ENCODE results near the gene NFKBIB. TPM values are rescaled to one million over a fixed set of nuclear protein-coding genes. Genes with fewer than 3 reads are reported as not detected.

NFKBIB gene
- total and polyA plus RNA-seq, 7 donors = 13.8 to 63.9 (median 20.2) TPM

DNA sequence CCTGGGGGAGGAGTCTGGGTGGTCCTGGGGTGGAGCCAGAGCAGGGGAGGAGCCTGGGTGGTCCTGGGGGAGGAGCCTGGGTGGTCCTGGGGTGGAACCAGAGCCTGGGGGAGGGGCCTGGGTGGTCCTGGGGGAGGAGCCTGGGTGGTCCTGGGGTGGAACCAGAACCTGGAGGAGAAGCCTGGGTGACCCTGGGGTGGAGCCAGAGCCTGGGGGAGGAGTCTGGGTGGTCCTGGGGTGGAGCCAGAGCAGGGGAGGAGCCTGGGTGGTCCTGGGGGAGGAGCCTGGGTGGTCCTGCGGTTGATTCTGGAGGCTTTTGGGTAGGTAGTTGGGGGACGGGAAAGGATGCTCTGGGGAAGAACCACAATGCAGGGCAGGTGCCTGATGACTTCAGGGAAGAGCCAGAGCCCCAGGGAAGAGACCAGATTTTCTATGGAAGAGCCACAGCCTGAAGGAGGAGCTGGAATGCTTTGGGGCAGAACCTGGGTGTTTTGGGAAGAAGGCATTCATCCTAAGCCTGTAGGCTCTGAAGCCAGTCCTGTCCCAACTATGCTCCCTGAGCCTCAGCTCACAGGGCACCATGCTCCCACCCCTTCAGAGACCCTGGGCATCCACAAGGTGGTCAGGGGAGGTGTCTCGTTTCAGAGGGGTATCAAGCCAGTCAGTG, 45.9 kb downstream of the NFKBIB start:
- H3K4me3 ChIP-seq = no peak overlapping the region
- DNase-seq = no peak
- 64 to 85% methylated on average over 3 of the region's 3 CpGs for WGBS, 2 donors

DNA sequence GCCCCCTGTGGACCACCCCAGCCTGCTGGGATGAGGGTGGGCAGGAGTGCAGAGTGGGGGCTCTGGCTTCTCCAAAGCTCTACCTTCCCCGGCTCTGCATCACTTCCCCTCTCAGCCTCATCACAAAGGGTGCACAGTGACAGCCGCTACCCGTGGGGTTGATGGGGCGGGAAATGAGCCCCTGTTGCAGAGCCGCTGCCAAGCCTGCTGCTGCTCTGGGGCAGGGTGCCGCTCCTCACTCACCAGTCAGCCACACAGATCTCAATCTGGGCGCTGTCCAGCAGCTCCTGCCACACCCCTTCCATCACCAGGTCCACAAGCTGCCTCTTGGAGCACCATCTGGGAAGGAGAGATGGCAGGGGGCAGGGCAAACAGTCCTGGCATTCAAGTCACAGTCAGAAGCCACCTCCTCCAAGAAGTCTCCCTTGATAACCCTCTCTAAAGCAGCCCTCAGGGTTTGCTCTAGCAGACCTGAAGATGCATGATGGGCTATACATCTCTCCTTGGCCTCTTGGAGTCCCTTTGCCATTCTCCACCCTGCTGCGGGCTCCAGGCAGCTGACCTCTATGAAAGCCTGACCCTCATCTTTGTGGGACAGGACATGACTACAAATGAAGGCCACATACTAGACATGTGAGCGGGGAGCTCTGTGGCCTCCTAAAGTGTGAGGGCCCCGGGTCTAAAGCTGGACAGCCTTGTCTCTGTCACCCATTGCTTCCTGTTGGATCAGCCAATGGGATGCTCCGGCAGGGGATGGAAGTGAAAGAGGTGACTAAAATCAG, 46.7 kb downstream of the NFKBIB start:
- TF ChIP-seq EP300 (IDR thresholded peaks at IDR 0.05) = no peak
- TF ChIP-seq, protein P1, sequence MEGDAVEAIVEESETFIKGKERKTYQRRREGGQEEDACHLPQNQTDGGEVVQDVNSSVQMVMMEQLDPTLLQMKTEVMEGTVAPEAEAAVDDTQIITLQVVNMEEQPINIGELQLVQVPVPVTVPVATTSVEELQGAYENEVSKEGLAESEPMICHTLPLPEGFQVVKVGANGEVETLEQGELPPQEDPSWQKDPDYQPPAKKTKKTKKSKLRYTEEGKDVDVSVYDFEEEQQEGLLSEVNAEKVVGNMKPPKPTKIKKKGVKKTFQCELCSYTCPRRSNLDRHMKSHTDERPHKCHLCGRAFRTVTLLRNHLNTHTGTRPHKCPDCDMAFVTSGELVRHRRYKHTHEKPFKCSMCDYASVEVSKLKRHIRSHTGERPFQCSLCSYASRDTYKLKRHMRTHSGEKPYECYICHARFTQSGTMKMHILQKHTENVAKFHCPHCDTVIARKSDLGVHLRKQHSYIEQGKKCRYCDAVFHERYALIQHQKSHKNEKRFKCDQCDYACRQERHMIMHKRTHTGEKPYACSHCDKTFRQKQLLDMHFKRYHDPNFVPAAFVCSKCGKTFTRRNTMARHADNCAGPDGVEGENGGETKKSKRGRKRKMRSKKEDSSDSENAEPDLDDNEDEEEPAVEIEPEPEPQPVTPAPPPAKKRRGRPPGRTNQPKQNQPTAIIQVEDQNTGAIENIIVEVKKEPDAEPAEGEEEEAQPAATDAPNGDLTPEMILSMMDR (IDR thresholded peaks at IDR 0.05) = no peak
- no peak for TF ChIP-seq POLR2A (IDR thresholded peaks at IDR 0.05)
- TF ChIP-seq POLR2AphosphoS5 (IDR thresholded peaks at IDR 0.05) = no peak
- Histone ChIP-seq H3K36me3 (peaks cover 0 to 23% (median 3%) of the 10 kb centered on the region in 4 donors), H3K4me1 (peaks cover 0 to 11% (median 10%) of the 10 kb centered on the region in 4 donors), H3K27ac (no peak overlapping the region), H3K9me3 (no peaks in the 10 kb centered on the region), H3K4me3 (no peak overlapping the region), H3K27me3 (no peaks in the 10 kb centered on the region)
- DNase-seq = no peak
- WGBS, 2 donors = 54 to 86% methylated on average over 11 of the region's 11 CpGs
- intact Hi-C loops (cut with DNase I) = no loop called here

More for the DNA sequence above, 45.9 kb downstream of the NFKBIB start:
- no peaks in the 10 kb centered on the region for H3K9me3 ChIP-seq
- TF ChIP-seq, protein P1 (IDR thresholded peaks at IDR 0.05) = no peak
- no peak for TF ChIP-seq POLR2A (IDR thresholded peaks at IDR 0.05)
- TF ChIP-seq EP300 (IDR thresholded peaks at IDR 0.05) = no peak
- TF ChIP-seq POLR2AphosphoS5 (IDR thresholded peaks at IDR 0.05) = no peak
- no peaks in the 10 kb centered on the region for H3K27me3 ChIP-seq
- H3K4me1 ChIP-seq = peaks cover 0 to 11% (median 10%) of the 10 kb centered on the region in 4 donors
- H3K27ac ChIP-seq = no peak overlapping the region
- intact Hi-C loops (cut with DNase I) = no loop called here
- H3K36me3 ChIP-seq = peaks cover 0 to 23% (median 3%) of the 10 kb centered on the region in 4 donors

DNA sequence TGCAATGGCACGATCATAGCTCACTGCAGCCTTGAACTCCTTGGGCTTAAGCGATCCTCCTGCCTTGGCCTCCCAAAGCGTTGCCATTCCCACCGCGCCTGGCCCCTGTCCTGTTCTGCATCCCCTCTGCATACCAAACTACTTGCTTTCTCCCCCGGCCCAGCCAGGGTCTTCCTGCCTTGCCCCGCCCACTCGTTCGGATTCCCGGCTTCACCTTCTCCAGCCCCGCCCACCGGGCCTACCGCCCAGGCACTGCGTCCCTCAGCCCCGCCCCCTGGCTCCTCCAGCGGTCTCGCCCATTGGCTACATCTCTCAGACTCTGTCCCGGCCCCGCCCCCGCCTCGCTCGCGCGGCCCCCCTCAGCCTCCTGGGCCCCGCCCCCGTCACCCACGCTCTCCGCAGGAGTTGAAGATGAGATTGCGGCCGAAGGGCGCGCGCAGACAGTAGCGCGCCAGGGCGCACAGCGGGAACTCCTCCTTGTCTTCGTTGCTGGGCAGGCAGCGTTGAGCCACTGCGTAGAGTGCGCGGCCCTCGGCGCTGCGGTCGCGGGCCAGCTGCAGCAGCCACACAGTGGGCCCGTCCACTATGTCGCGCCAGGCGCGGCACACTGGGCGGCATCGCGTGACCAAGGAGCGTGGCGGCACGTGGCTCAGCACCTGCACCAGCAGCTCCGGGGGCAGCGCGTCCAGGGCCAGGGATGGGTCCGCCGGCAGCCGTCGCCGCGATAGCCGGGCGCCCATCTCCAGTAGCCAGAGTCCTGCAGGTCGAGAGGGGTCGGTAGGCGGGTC, 50.0 kb downstream of the NFKBIB start:
- intact Hi-C loops (cut with DNase I) = no loop called here
- peak; percentile 90 for DNase-seq
- peaks cover 0 to 11% (median 10%) of the 10 kb centered on the region in 4 donors for H3K4me1 ChIP-seq
- no peaks in the 10 kb centered on the region for H3K9me3 ChIP-seq
- H3K27ac ChIP-seq = peak overlapping the region in 2 of 4 donors; percentile 5 to 23
- WGBS, 2 donors = 8 to 15% methylated on average over 72 of the region's 72 CpGs
- peaks cover 0 to 16% (median 3%) of the 10 kb centered on the region in 4 donors for H3K36me3 ChIP-seq
- peak overlapping the region; percentile 14 to 48 (median 39) for H3K4me3 ChIP-seq
- TF ChIP-seq, protein P1 (IDR thresholded peaks at IDR 0.05) = no peak
- TF ChIP-seq POLR2A (IDR thresholded peaks at IDR 0.05) (no peak), EP300 (IDR thresholded peaks at IDR 0.05) (no peak)
- no peaks in the 10 kb centered on the region for H3K27me3 ChIP-seq

DNA sequence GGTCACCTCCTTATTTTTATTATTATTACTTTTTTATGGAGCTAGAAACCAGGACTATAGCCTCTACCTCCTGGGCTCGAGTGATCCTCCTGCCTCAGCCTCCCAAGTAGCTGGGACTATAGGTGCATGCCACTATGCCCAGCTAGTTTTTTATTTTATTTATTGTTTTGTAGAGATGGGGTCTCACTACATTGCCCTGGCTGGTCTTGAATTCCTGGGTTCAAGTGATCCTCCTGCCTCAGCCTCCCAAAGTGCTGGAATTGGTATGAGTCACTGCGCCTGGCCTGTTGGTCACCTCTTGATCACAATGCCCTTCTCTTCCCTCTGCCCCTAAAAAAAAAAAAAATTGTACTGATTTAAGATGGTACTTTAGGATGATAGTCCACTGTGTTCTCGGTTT, 51.4 kb downstream of the NFKBIB start:
- intact Hi-C loops (cut with DNase I) = no loop called here
- no peak overlapping the region for H3K27ac ChIP-seq
- no peaks in the 10 kb centered on the region for H3K27me3 ChIP-seq
- DNase-seq = no peak
- WGBS, 2 donors = 54 to 80% methylated on average over 3 of the region's 3 CpGs
- peaks cover 0 to 13% (median under 1%) of the 10 kb centered on the region in 4 donors for H3K36me3 ChIP-seq
- peaks cover 0 to 11% (median 10%) of the 10 kb centered on the region in 4 donors for H3K4me1 ChIP-seq
- no peaks in the 10 kb centered on the region for H3K9me3 ChIP-seq
- no peak overlapping the region for H3K4me3 ChIP-seq
- TF ChIP-seq POLR2A (IDR thresholded peaks at IDR 0.05) (no peak), POLR2AphosphoS5 (IDR thresholded peaks at IDR 0.05) (no peak), EP300 (IDR thresholded peaks at IDR 0.05) (no peak)
- TF ChIP-seq, protein P1 (IDR thresholded peaks at IDR 0.05) = no peak
